MM.1S (cell line): ENCODE data around the gene MAL.

ENCODE experiments used
- DNase-seq: peaks from one replicate; pipeline ENCODE4 v3.0.0-alpha.2; 2015
- H2AFZ ChIP-seq: fragments of 300-600 bp; sonication (generic); 2 replicates; pipeline ENCODE4 v1.6.0; 2016; ENCODE audit warnings: antibody characterized with exemption, low read length
- H3F3A ChIP-seq: fragments of 300-600 bp; sonication (generic); 2 replicates; pipeline ENCODE4 v1.6.1; 2016; ENCODE audit warnings: mild to moderate bottlenecking, antibody characterized with exemption, low read length, moderate library complexity, mixed read lengths; ENCODE audit not compliant: insufficient read depth
- H3K27ac ChIP-seq: fragments of 300-600 bp; sonication (generic); 2 replicates; pipeline ENCODE4 v1.5.1; 2016; ENCODE audit warnings: mild to moderate bottlenecking, low read length
- H3K27me3 ChIP-seq: fragments of 300-600 bp; sonication (generic); replicated peaks from 2 replicates; pipeline ENCODE4 v1.6.0; 2016; ENCODE audit warnings: low read length; ENCODE audit not compliant: insufficient read depth
- H3K36me3 ChIP-seq: fragments of 300-600 bp; sonication (generic); replicated peaks from 2 replicates; pipeline ENCODE4 v1.6.1; 2016; ENCODE audit warnings: mild to moderate bottlenecking, low read length, mixed read lengths; ENCODE audit not compliant: insufficient read depth
- H3K4me1 ChIP-seq: fragments of 300-600 bp; sonication (generic); 2 replicates; pipeline ENCODE4 v1.6.1; 2016; ENCODE audit warnings: low read length, mixed read lengths
- H3K4me2 ChIP-seq: fragments of 300-600 bp; sonication (generic); 2 replicates; pipeline ENCODE4 v1.6.0; 2016; ENCODE audit warnings: low read depth, low read length
- H3K4me3 ChIP-seq: fragments of 300-600 bp; sonication (generic); 2 replicates; pipeline ENCODE4 v1.5.1; 2016; ENCODE audit warnings: low read length, mixed read lengths
- H3K79me2 ChIP-seq: fragments of 300-600 bp; sonication (generic); 2 replicates; pipeline ENCODE4 v1.6.1; 2016; ENCODE audit warnings: mixed run types, low read length, mixed read lengths
- H3K9ac ChIP-seq: fragments of 300-600 bp; sonication (generic); 2 replicates; pipeline ENCODE4 v1.6.1; 2016; ENCODE audit warnings: low read length, mixed read lengths
- H3K9me2 ChIP-seq: fragments of 300-600 bp; sonication (generic); replicated peaks from 2 replicates; pipeline ENCODE4 v1.6.1; 2016; ENCODE audit warnings: mild to moderate bottlenecking, low read length, mixed read lengths; ENCODE audit not compliant: insufficient read depth
- H3K9me3 ChIP-seq: fragments of 300-600 bp; sonication (generic); replicated peaks from 2 replicates; pipeline ENCODE4 v1.6.1; 2016; ENCODE audit warnings: mild to moderate bottlenecking, low read length, mixed read lengths; ENCODE audit not compliant: insufficient read depth
- H4K20me1 ChIP-seq: fragments of 300-600 bp; sonication (generic); 2 replicates; pipeline ENCODE4 v1.6.1; 2016; ENCODE audit warnings: mild to moderate bottlenecking, low read length, moderate library complexity, mixed read lengths; ENCODE audit not compliant: insufficient read depth
- CTCF ChIP-seq: fragments of 300-600 bp; sonication (generic); IDR thresholded peaks from 2 replicates; pipeline ENCODE4 v1.5.1; 2016; ENCODE audit warnings: antibody characterized with exemption, low read length, mixed read lengths
- EZH2 ChIP-seq: fragments of 300-600 bp; sonication (generic); optimal IDR thresholded peaks from 2 replicates; pipeline ENCODE3; 2017; ENCODE audit warnings: low read depth, mild to moderate bottlenecking, antibody characterized with exemption, low read length, mixed read lengths
- EZH2phosphoT487 ChIP-seq: fragments of 300-600 bp; sonication (generic); IDR thresholded peaks from 2 replicates; pipeline ENCODE4 v1.6.1; 2018; ENCODE audit warnings: antibody characterized with exemption, low read length

The MAL gene

GRCh38 chr2:95079199-95079683, 53.7 kb downstream of the MAL start:
- H3K36me3 ChIP-seq: no peaks in the 10 kb centered on the region
- no peak for DNase-seq
- H3K4me1 ChIP-seq: no peaks in the 10 kb centered on the region
- no peaks in the 10 kb centered on the region for H3K9me2 ChIP-seq
- no peaks in the 10 kb centered on the region for H3K79me2 ChIP-seq
- no peaks in the 10 kb centered on the region for H4K20me1 ChIP-seq
- TF ChIP-seq CTCF (no peak), EZH2phosphoT487 (no peak), EZH2 (no peak)
- H3K4me2 ChIP-seq: no peak overlapping the region
- no peak overlapping the region for H3K27ac ChIP-seq
- H3K9me3 ChIP-seq: no peaks in the 10 kb centered on the region
- H2AFZ ChIP-seq: no peak overlapping the region
- H3F3A ChIP-seq: peaks cover 2% of the 10 kb centered on the region; the same call in 1 of the 2 replicates
- H3K9ac ChIP-seq: no peak overlapping the region
- H3K27me3 ChIP-seq: no peaks in the 10 kb centered on the region
- H3K4me3 ChIP-seq: no peak overlapping the region

GRCh38 chr2:95082477-95082876, 57.0 kb downstream of the MAL start:
- no peak for DNase-seq
- no peaks in the 10 kb centered on the region for H4K20me1 ChIP-seq
- no peak overlapping the region for H3K9ac ChIP-seq
- H3K27ac ChIP-seq: no peak overlapping the region
- no peaks in the 10 kb centered on the region for H3K4me1 ChIP-seq
- no peaks in the 10 kb centered on the region for H3K79me2 ChIP-seq
- H3K9me2 ChIP-seq: no peaks in the 10 kb centered on the region
- no peaks in the 10 kb centered on the region for H3K27me3 ChIP-seq
- no peak overlapping the region for H3K4me3 ChIP-seq
- H3K9me3 ChIP-seq: no peaks in the 10 kb centered on the region
- no peak overlapping the region for H3K4me2 ChIP-seq
- peaks cover 2% of the 10 kb centered on the region; the same call in 1 of the 2 replicates for H3F3A ChIP-seq
- peaks cover 5% of the 10 kb centered on the region; the same call in 1 of the 2 replicates for H3K36me3 ChIP-seq
- no peak overlapping the region for H2AFZ ChIP-seq
- no peak for TF ChIP-seq EZH2phosphoT487
- TF ChIP-seq EZH2: no peak
- no peak for TF ChIP-seq CTCF

GRCh38 chr2:95086017-95086416, 60.5 kb downstream of the MAL start:
- Histone ChIP-seq H3K9me2 (no peaks in the 10 kb centered on the region), H2AFZ (no peak overlapping the region), H3K27ac (no peak overlapping the region), H3K4me1 (no peaks in the 10 kb centered on the region), H3F3A (peaks cover 2% of the 10 kb centered on the region; the same call in 1 of the 2 replicates), H3K36me3 (peaks cover 12% of the 10 kb centered on the region; the same call in 1 of the 2 replicates), H3K27me3 (no peaks in the 10 kb centered on the region), H3K9ac (no peak overlapping the region), H3K9me3 (no peaks in the 10 kb centered on the region), H4K20me1 (no peaks in the 10 kb centered on the region), H3K4me2 (no peak overlapping the region), H3K4me3 (no peak overlapping the region), H3K79me2 (no peaks in the 10 kb centered on the region)
- no peak for DNase-seq
- TF ChIP-seq CTCF (no peak), EZH2phosphoT487 (no peak), EZH2 (no peak)
